Measurements from ENCODE around the gene METTL4.
"Not testable (repeated sequence)": the region's sequence is repeated elsewhere in the genome, so short reads cannot be mapped to it uniquely, and the experiment has no call there.

Gene METTL4

GRCh38 chr18:2559249-2559648 is 12.1 kb downstream of the METTL4 start:
- no peak for DNase-seq (ENCODE audit: low read depth)

DNA sequence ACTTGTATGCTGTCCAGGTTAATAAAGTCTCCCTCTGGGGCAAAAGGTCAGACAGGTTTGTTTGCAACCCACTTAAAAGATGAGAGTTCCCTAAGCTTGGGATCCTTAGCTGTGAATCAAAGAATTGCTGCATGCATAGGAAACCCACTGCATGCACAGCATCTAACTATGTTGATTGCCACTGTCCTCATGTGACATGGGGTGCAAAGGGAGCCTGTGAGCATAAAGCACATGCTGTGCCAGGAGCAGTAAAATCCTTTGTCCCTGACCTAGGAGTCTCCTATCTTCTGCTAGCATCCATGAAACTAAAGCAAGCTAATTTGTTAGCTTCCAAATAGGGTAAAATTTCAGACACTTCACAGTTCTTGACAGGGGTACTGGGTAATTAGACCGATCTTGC is 13.8 kb downstream of the METTL4 start:
- no peak for DNase-seq (ENCODE audit: low read depth)

DNA sequence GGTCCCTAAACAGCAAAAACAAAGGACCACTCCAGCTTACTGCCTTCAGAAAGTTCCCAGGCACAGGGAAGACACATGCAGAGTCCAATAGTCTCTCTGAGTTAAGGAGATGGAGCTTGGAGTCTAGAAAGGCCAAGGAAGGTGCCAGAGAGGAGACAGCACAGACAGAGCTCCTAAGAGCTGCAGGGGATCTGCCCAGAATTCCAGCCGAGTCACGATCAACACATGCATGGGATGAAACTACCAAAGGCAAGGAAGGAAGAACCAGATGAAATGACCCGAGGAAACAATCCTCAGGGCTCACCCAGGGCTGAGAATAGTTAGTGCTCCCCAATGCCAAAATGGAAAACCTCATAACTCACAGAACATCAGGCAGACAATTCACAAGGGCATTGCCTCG is 15.4 kb downstream of the METTL4 start:
- no peak for DNase-seq (ENCODE audit: low read depth)

GRCh38 chr18:2554696-2555095 is 16.6 kb downstream of the METTL4 start:
- DNase-seq (ENCODE audit: low read depth) = no peak

DNA sequence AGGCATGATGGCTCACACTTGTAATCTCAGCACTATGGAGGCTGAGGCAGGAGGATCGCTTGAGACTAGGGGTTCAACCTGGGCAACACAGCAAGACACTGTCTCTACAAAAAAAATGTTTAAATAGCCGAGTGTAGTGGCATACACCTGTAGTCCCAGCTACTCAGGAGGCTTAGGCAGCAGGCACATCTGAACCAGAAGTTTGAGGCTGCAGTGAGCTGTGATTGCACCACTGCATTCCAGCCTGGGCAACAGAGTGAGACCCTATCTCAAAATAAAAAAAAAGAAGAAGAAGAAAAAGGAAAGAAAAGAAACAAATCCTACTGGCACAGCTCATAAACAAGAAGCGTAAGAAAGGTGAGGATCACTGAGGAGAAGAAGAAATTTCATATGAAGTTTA is 19.9 kb downstream of the METTL4 start:
- DNase-seq (ENCODE audit: low read depth) = no peak

DNA sequence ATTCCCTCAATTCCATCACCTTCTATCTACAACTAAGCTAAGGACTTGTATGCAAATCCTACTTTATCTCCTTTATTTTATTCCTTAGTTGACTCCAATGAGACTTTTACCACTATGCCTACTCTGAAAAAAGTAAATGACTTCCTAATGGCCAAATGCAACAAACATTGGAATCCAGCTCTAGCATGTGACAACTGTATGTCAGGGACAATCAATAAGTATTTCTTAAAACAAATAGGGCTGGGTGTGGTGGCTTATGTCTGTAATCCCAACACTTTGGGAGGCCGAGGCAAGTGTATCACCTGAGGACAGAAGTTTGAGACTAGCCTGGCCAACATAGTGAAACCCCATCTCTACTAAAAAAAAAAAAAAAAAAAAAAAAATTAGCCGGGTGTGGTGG is 21.8 kb downstream of the METTL4 start:
- no peak for DNase-seq (ENCODE audit: low read depth)

GRCh38 chr18:2547477-2548087 is 23.7 kb downstream of the METTL4 start:
- peak; percentile 67 for DNase-seq (ENCODE audit: low read depth)

DNA sequence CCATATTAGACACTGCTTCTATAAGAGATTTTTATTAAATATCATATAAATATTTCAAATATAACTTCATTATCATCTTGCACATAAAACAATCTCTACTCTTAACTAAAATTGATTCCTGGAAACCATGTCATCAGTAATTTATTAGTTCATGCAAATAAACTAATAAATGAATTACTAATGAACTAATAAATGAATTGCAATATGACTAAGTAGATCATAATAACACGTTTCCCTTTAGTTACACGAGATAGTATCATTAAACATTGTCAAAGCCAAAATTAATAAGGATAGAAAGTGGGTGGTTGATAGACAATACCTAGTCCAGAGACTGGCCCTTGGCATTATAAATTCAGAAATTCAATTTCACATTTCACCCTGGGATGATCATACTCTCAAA is 26.1 kb downstream of the METTL4 start:
- no peak for DNase-seq (ENCODE audit: low read depth)

DNA sequence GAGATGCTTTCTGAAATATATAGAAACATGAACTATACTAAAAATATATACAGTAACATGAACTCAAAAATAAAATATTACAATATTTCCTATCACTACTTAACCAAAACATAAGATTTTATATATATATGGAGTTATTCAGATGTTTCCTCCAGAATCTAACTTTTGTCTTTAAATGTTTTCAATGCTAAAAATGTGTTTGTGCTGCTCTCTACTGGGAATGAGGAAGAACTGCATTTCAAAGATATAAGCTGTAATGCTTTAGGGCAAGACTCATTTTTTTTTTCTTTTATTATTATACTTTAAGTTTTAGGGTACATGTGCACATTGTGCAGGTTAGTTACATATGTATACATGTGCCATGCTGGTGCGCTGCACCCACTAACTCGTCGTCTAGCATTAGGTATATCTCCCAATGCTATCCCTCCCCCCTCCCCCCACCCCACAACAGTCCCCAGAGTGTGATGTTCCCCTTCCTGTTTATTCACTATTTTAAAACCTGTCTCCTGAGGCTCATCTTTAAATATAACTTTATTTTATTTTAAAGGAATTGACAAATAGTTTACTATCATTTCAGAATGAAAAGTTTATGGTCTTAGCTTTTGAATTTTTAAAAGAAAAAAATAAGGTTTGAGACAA is 29.3 kb downstream of the METTL4 start:
- DNase-seq (ENCODE audit: low read depth) = peak; percentile 54

- DNase-seq (ENCODE audit: low read depth) = peak; percentile 34
Measured at GRCh38 chr18:2540575-2540974, 30.7 kb downstream of the METTL4 start.

DNA sequence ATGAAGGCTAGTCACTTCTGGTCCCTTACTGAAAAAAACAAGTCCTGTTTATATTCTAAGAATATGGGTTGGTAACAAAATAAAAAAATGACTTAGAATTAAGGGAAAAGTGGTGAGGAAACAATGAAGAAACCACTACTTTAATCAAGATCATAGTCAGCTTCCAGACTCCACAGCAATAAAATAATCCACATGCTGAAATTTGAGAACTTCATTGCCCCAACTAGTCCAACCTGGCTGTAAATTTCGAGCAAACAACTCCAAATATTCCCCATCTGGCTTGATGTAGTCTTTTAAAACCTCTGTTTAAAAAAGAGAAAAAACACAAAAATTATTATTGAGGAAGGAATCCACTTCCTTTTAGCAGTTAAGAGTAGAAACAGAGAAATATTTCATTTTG is 32.5 kb downstream of the METTL4 start:
- peak; percentile 69 for DNase-seq (ENCODE audit: low read depth)

- DNase-seq (ENCODE audit: low read depth) = peak; percentile 66
Measured at GRCh38 chr18:2538236-2538635, 33.1 kb downstream of the METTL4 start.

- peak; percentile 63 for DNase-seq (ENCODE audit: low read depth)
Measured at GRCh38 chr18:2537296-2537695, 34.0 kb downstream of the METTL4 start.

- DNase-seq (ENCODE audit: low read depth) = peak; percentile 98
Measured at GRCh38 chr18:2536493-2536892, 34.8 kb downstream of the METTL4 start.

GRCh38 chr18:2536063-2536462 is 35.2 kb downstream of the METTL4 start:
- peak; percentile 38 for DNase-seq (ENCODE audit: low read depth)

DNA sequence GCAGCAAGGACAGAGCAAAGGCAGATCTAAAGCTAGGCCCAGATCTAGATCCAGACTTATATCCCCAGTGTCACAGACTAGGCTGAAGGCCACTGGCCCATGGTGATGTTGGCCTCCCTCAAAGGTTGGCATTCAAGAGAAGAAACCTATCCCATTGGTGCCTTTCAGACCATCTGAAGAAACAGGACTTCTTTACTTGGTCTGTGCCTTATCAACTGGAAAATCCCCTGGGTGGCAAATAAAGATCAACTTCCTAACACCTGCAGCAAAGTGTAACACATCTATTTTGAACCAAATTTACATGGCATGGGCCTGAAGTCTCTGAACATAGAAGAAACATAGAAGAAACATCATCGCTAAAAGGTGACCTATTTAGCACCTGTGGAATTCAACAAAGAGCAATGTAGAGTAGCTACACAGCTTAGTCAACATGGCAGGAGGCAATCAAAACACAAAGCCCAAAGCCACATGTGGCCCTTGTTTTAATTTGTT is 35.8 kb downstream of the METTL4 start:
- DNase-seq (ENCODE audit: low read depth) = no peak

DNA sequence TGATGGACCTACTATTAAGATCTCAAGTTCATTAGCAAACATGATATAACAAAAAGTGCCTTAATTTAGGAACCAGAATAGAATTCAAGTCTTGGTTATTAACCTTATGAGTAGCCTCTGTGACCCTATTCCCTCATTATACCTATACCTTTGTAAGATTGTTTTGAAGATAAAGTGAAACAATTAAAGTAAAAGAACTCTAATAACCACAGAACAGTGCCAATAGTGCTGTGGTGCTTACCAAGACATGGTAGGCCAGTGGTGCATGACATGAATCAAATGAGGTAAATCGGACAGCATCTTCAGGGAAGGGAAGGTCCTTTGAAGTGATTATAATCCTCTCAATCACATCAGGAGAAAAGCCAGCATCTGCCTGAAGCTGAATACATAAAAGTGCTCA is 36.4 kb downstream of the METTL4 start:
- DNase-seq (ENCODE audit: low read depth) = no peak

- no peak for DNase-seq (ENCODE audit: low read depth)
Measured at GRCh38 chr18:2532797-2533196, 38.5 kb downstream of the METTL4 start.

GRCh38 chr18:2531751-2532150 is 39.6 kb downstream of the METTL4 start:
- no peak for DNase-seq (ENCODE audit: low read depth)

DNA sequence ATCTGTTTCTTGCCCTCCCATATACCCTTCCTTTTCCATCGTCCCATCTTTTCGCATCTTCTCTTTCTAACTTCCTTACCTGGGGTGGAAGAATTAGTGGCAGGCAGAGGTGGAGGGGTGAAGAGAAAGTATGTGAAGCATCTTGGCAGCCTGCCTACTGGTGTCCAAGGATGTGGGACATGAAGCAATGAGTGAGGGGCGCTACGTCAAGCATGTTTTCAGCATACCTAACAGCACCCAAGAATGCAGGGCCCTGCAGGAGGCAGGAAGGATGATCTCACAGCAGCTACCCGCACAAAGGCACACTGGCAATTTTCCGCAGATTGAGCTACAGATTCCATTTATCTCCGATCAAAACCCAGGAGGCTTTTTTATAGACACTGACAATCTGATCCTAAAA is 42.2 kb downstream of the METTL4 start:
- peak; percentile 99 for DNase-seq (ENCODE audit: low read depth)

- peak; percentile 27 for DNase-seq (ENCODE audit: low read depth)
Measured at GRCh38 chr18:2526329-2526728, 45.0 kb downstream of the METTL4 start.

DNA sequence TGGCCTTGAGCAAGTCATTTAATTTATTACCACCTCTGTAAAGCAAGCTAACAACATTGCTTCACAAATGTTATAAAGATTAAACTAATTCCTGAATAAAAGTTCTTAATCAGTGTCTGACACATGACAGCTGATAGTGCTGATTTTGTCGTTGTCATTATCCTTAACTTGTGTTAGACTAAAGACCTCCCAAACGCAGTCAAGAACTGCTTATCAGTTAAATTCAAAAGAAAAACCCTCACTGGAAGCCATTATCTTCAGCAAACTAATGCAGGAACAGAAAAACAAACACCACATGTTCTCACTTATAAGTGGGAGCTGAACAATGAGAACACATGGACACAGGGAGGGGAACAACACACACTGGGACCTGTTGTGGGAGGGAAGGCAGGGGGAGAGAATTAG is 46.5 kb downstream of the METTL4 start:
- not testable (repeated sequence) for DNase-seq (ENCODE audit: low read depth)

DNA sequence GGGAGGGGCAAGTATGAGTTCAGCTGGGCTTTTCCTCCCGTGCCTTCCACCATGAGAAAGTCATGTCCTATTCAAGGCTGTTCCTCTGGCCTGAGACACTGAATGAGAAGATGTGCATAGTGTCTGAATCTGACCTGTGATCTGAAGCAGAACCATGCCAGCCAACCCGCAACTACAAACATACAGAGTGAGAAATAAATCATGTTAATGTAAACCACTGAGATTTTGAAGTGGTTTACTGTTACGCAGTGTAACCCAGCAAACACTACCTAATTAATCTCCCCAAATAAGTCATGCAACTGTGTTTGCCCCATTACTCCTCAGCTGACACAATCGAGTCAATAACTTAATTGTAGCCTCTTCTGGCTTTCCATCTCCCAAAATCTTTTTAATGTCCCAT is 49.2 kb downstream of the METTL4 start:
- no peak for DNase-seq (ENCODE audit: low read depth)

DNA sequence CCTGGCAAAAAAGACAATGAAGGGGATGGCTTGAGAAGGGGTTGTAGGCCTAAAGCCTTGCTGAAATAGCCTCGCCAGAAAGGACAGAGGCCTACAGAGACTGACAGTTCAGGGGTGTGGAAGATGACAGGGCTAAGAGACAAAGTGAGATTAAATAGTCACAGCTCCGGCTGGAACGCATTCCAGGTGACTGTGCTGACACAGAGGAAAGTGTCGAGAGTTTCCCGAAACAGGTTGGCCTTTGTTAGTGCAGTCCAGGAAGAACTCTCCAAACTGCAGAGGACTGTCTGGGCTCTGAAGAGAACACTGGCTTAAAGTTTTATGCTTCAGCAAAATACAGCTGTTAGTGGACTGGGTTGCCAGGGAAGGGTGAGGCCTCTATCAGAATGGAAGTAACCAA is 52.8 kb downstream of the METTL4 start:
- DNase-seq (ENCODE audit: low read depth) = no peak
